Hindlimb muscle (tissue), 1 donor: ENCODE measurements around the gene GLIPR2. TPM values are rescaled to one million over a fixed set of nuclear protein-coding genes. Genes with fewer than 3 reads are reported as not detected.
"Not testable (repeated sequence)": the region's sequence is repeated elsewhere in the genome, so short reads cannot be mapped to it uniquely, and the experiment has no call there.

ENCODE experiments used
- DNase-seq: peaks from one replicate; pipeline ENCODE4 v3.0.0-alpha.2; 2013
- polyA plus RNA-seq: library from polyadenylated mRNA; unstranded; fragments of 120-200 nt; gene quantifications from one replicate; pipeline ENCODE4 v1.2.1, GENCODE V29; 2013; ENCODE audit not compliant: insufficient read length

GLIPR2 gene
- polyA plus RNA-seq, 1 donor, result 94.7 TPM

- DNase-seq, result no peak
Observed at GRCh38 chr9:36144309-36145232, 8.0 kb downstream of the GLIPR2 start.

- no peak for DNase-seq
Observed at GRCh38 chr9:36145970-36146369, 9.4 kb downstream of the GLIPR2 start.

- no peak for DNase-seq
Observed at GRCh38 chr9:36146651-36147050, 10.1 kb downstream of the GLIPR2 start.

GRCh38 chr9:36147441-36148175 is 11.1 kb downstream of the GLIPR2 start:
- DNase-seq, result no peak

GRCh38 chr9:36148311-36149051 is 11.9 kb downstream of the GLIPR2 start:
- DNase-seq, result peak; percentile 89

- DNase-seq, result no peak
Observed at GRCh38 chr9:36149197-36149596, 12.7 kb downstream of the GLIPR2 start.

- no peak for DNase-seq
Observed at GRCh38 chr9:36150574-36151315, 14.2 kb downstream of the GLIPR2 start.

GRCh38 chr9:36151316-36152210 is 15.0 kb downstream of the GLIPR2 start:
- DNase-seq, result no peak

GRCh38 chr9:36152741-36153438 is 16.4 kb downstream of the GLIPR2 start:
- DNase-seq, result no peak

GRCh38 chr9:36153746-36154145 is 17.2 kb downstream of the GLIPR2 start:
- DNase-seq, result no peak

GRCh38 chr9:36154331-36154952 is 17.9 kb downstream of the GLIPR2 start:
- DNase-seq, result peak; percentile 64

- no peak for DNase-seq
Observed at GRCh38 chr9:36156116-36156515, 19.6 kb downstream of the GLIPR2 start.

- DNase-seq, result no peak
Observed at GRCh38 chr9:36158122-36158521, 21.6 kb downstream of the GLIPR2 start.

GRCh38 chr9:36158917-36159316 is 22.4 kb downstream of the GLIPR2 start:
- DNase-seq, result peak; percentile 84

GRCh38 chr9:36159509-36159908 is 23.0 kb downstream of the GLIPR2 start:
- DNase-seq, result not testable (repeated sequence)

- DNase-seq, result not testable (repeated sequence)
Observed at GRCh38 chr9:36160126-36160525, 23.6 kb downstream of the GLIPR2 start.

GRCh38 chr9:36161187-36161586 is 24.7 kb downstream of the GLIPR2 start:
- no peak for DNase-seq

- DNase-seq, result no peak
Observed at GRCh38 chr9:36162211-36162738, 25.7 kb downstream of the GLIPR2 start.

- DNase-seq, result peak; percentile 91
Observed at GRCh38 chr9:36163049-36163785, 26.7 kb downstream of the GLIPR2 start.
